ENCODE measurements around the gene ZNF680. TPM values are rescaled to one million over a fixed set of nuclear protein-coding genes. Genes with fewer than 3 reads are reported as not detected.
"Not testable (repeated sequence)": the region's sequence is repeated elsewhere in the genome, so short reads cannot be mapped to it uniquely, and the experiment has no call there.

Gene ZNF680
- total and polyA plus RNA-seq, 2 experiments from 2014 or later: 27.3 to 62.5 TPM

DNA sequence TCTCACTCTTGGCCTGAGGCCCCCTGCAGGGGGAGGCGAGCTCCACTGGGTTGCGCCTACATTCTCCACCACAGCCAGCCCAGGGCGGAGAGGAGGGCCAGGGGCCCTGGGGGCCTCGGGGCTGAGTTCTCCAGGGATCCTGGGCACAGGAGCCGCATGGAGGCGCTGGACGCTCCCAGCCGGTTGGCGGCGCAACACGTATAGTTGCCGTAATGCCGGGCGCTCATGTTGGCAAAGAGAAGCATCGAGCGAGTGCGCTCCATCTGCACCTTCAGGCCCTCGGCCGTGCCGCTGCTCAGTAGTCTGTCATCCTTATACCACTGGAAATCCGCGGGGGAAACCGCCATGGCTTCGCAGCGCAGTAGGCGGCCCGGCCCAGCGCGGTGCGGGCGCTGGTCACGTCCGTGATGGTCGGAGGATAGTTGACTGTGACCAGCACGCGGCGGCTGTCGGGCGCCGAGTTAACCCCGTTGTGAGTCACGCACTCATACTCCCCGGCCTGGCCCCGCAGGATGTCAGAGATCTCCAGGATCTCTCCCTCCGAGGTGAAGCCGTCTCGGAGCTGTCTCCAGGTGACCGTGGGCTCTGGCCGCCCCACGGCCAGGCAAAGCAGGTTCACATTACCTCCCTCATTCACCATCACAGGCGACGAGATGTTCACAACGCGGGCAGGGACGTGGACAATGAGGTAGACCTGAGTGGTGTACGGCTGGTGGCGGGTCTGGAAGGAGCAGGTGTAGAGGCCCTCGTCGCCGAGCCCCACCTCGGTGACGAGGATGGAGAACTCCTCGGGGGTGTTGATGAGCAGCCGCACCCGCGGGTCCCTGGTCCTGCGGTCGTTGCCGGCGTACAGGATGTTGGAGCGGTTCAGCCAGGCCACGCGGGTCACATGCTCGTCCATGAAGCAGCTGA is 6.8 kb upstream of the ZNF680 start:
- Histone ChIP-seq H2AFZ (peak overlapping the region; percentile 43; the same call in 1 of the 2 replicates), H3K4me1 (ENCODE audit: insufficient read depth) (peaks cover 16% of the 10 kb centered on the region), H3K4me2 (peak overlapping the region; percentile 75), H3K4me3 (peak overlapping the region; percentile 53)
- not testable (repeated sequence) for H3K36me3 ChIP-seq (ENCODE audit: insufficient read depth); H3K27ac ChIP-seq (ENCODE audit: low read depth); H3K27ac Mint-ChIP-seq; H3K27me3 ChIP-seq (ENCODE audit: insufficient read depth); H4K20me1 ChIP-seq (replicated peaks; ENCODE audit: insufficient read depth); H3K9me2 ChIP-seq (ENCODE audit: insufficient read depth); H3K36me3 Mint-ChIP-seq (ENCODE audit: low read depth); H3F3A ChIP-seq (replicated peaks; ENCODE audit: low read depth); H3K79me2 ChIP-seq (replicated peaks; ENCODE audit: insufficient read depth)
- TF ChIP-seq CTCF (conservative IDR thresholded peaks at IDR 0.05; ENCODE audit: low read depth in 2 of 2) (peak; percentile 31 to 47; a peak in 3 of 4 replicates), CREB1 (CRISPR knock-in tag; IDR thresholded peaks at IDR 0.05; ENCODE audit: low read depth) (peak; percentile 42; the same call in 1 of the 2 replicates)
- peaks cover 12% of the 10 kb centered on the region for H3K27me3 Mint-ChIP-seq (ENCODE audit: insufficient read depth, low read depth, poor library complexity)
- peak; percentile 92 for ATAC-seq
- peak overlapping the region; percentile 81 for H3K4me3 Mint-ChIP-seq
- H3K9me3 Mint-ChIP-seq: peaks cover 30% of the 10 kb centered on the region
- H3K4me1 Mint-ChIP-seq: peaks cover 22% of the 10 kb centered on the region
- DNase-seq (ENCODE audit: low spot score): peak; percentile 73

- Histone ChIP-seq H3K4me2 (peak overlapping the region; percentile 87), H2AFZ (no peak overlapping the region), H3K27ac (ENCODE audit: low read depth) (peak overlapping the region; percentile 97), H3K27me3 (ENCODE audit: insufficient read depth) (no peaks in the 10 kb centered on the region), H3K36me3 (ENCODE audit: insufficient read depth) (no peaks in the 10 kb centered on the region), H3K4me1 (ENCODE audit: insufficient read depth) (peaks cover 44% of the 10 kb centered on the region), H3K4me3 (peak overlapping the region; percentile 97), H3K9me2 (ENCODE audit: insufficient read depth) (no peaks in the 10 kb centered on the region), H3K79me2 (replicated peaks; ENCODE audit: insufficient read depth) (peaks cover 53% of the 10 kb centered on the region), H3F3A (replicated peaks; ENCODE audit: low read depth) (no peaks in the 10 kb centered on the region; the same call in 1 of the 2 replicates), H4K20me1 (replicated peaks; ENCODE audit: insufficient read depth) (no peaks in the 10 kb centered on the region; the same call in 1 of the 2 replicates)
- Mint-ChIP-seq H3K36me3 (ENCODE audit: low read depth) (peaks cover 37% of the 10 kb centered on the region), H3K27me3 (ENCODE audit: insufficient read depth, low read depth, poor library complexity) (peaks cover 11% of the 10 kb centered on the region), H3K27ac (peak overlapping the region; percentile 100), H3K4me1 (peaks cover 31% of the 10 kb centered on the region), H3K4me3 (peak overlapping the region; percentile 99), H3K9me3 (peaks cover 10% of the 10 kb centered on the region)
- ATAC-seq (no peak), DNase-seq (ENCODE audit: low spot score) (no peak)
- no peak for TF ChIP-seq NANOG (IDR thresholded peaks at IDR 0.05; ENCODE audit: borderline replicate concordance)
- TF ChIP-seq STAT1 (IDR thresholded peaks at IDR 0.05; ENCODE audit: unreplicated experiment): no peak
- TF ChIP-seq CTCF (conservative IDR thresholded peaks at IDR 0.05; ENCODE audit: low read depth in 2 of 2): no peak
- no peak for TF ChIP-seq CREB1 (CRISPR knock-in tag; IDR thresholded peaks at IDR 0.05; ENCODE audit: low read depth)
- TF ChIP-seq JUNB (IDR thresholded peaks at IDR 0.05; ENCODE audit: unreplicated experiment): no peak
- TF ChIP-seq, protein P1, sequence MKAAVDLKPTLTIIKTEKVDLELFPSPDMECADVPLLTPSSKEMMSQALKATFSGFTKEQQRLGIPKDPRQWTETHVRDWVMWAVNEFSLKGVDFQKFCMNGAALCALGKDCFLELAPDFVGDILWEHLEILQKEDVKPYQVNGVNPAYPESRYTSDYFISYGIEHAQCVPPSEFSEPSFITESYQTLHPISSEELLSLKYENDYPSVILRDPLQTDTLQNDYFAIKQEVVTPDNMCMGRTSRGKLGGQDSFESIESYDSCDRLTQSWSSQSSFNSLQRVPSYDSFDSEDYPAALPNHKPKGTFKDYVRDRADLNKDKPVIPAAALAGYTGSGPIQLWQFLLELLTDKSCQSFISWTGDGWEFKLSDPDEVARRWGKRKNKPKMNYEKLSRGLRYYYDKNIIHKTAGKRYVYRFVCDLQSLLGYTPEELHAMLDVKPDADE (IDR thresholded peaks at IDR 0.05): no peak
- no peak for TF ChIP-seq EZH2phosphoT487 (IDR thresholded peaks at IDR 0.05; ENCODE audit: unreplicated experiment)
- TF ChIP-seq, protein P2, sequence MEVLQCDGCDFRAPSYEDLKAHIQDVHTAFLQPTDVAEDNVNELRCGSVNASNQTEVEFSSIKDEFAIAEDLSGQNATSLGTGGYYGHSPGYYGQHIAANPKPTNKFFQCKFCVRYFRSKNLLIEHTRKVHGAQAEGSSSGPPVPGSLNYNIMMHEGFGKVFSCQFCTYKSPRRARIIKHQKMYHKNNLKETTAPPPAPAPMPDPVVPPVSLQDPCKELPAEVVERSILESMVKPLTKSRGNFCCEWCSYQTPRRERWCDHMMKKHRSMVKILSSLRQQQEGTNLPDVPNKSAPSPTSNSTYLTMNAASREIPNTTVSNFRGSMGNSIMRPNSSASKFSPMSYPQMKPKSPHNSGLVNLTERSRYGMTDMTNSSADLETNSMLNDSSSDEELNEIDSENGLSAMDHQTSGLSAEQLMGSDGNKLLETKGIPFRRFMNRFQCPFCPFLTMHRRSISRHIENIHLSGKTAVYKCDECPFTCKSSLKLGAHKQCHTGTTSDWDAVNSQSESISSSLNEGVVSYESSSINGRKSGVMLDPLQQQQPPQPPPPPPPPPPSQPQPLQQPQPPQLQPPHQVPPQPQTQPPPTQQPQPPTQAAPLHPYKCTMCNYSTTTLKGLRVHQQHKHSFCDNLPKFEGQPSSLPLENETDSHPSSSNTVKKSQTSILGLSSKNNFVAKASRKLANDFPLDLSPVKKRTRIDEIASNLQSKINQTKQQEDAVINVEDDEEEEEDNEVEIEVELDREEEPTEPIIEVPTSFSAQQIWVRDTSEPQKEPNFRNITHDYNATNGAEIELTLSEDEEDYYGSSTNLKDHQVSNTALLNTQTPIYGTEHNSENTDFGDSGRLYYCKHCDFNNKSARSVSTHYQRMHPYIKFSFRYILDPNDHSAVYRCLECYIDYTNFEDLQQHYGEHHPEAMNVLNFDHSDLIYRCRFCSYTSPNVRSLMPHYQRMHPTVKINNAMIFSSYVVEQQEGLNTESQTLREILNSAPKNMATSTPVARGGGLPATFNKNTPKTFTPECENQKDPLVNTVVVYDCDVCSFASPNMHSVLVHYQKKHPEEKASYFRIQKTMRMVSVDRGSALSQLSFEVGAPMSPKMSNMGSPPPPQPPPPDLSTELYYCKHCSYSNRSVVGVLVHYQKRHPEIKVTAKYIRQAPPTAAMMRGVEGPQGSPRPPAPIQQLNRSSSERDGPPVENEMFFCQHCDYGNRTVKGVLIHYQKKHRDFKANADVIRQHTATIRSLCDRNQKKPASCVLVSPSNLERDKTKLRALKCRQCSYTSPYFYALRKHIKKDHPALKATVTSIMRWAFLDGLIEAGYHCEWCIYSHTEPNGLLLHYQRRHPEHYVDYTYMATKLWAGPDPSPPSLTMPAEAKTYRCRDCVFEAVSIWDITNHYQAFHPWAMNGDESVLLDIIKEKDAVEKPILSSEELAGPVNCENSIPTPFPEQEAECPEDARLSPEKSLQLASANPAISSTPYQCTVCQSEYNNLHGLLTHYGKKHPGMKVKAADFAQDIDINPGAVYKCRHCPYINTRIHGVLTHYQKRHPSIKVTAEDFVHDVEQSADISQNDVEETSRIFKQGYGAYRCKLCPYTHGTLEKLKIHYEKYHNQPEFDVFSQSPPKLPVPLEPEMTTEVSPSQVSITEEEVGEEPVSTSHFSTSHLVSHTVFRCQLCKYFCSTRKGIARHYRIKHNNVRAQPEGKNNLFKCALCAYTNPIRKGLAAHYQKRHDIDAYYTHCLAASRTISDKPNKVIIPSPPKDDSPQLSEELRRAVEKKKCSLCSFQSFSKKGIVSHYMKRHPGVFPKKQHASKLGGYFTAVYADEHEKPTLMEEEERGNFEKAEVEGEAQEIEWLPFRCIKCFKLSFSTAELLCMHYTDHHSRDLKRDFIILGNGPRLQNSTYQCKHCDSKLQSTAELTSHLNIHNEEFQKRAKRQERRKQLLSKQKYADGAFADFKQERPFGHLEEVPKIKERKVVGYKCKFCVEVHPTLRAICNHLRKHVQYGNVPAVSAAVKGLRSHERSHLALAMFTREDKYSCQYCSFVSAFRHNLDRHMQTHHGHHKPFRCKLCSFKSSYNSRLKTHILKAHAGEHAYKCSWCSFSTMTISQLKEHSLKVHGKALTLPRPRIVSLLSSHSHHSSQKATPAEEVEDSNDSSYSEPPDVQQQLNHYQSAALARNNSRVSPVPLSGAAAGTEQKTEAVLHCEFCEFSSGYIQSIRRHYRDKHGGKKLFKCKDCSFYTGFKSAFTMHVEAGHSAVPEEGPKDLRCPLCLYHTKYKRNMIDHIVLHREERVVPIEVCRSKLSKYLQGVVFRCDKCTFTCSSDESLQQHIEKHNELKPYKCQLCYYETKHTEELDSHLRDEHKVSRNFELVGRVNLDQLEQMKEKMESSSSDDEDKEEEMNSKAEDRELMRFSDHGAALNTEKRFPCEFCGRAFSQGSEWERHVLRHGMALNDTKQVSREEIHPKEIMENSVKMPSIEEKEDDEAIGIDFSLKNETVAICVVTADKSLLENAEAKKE (CRISPR knock-in tag; IDR thresholded peaks at IDR 0.05): no peak
These were observed 630 bp downstream of the ZNF680 start for GRCh38 chr7:64562256-64562625.

Measured in GM23338 (cell line).